HG03066 (cell line): ENCODE data around the gene BPIFB1.

Experiments
- ATAC-seq: cut with Tn5 transposase; IDR thresholded peaks from one replicate; pipeline ENCODE4 v1.9.1; 2021; ENCODE audit warnings: low read depth; ENCODE audit not compliant: unreplicated experiment

Gene BPIFB1

GRCh38 chr20:33353013-33353402 is 70.0 kb downstream of the BPIFB1 start:
- ATAC-seq, result no peak
